ENCODE results near the gene BMAL2. TPM values are rescaled to one million over a fixed set of nuclear protein-coding genes. Genes with fewer than 3 reads are reported as not detected.

The BMAL2 gene
- 13.8 to 17.8 TPM (median 16.1 TPM) in 5 replicates for total RNA-seq (2022; extraction: Qiagen RNA extraction)

GRCh38 chr12:27332714-27333402 is at the start of gene BMAL2:
BMAL2 (plus strand) TSS chr12:27332836; CDS start chr12:27333073, 237 bp downstream.

Other genes with a start within 250 kb of the BMAL2 start
- gene STK38L, start 88.5 kb upstream of the BMAL2 start, total RNA-seq (2022; extraction: Qiagen RNA extraction) = 8.4 to 14.6 TPM (median 11.3 TPM) in 5 replicates
- 0.17 to 0.69 TPM (median 0.26 TPM) in 3 of 5 replicates, not detected in the others for gene SMCO2, start 113.9 kb downstream of the BMAL2 start, total RNA-seq (2022; extraction: Qiagen RNA extraction)
- 19.7 to 28.4 TPM (median 23.1 TPM) in 5 replicates for gene PPFIBP1, start 191.4 kb downstream of the BMAL2 start, total RNA-seq (2022; extraction: Qiagen RNA extraction)